Measurements from ENCODE around the gene MEG3.

MEG3 gene

GRCh38 chr14:100880271-100881101 lies 54.6 kb downstream of the MEG3 start:
- Histone ChIP-seq H3K9ac (no peak overlapping the region), H3K27ac (no peak overlapping the region), H2AFZ (ENCODE audit: low read depth) (no peak overlapping the region), H3K4me3 (IDR thresholded peaks at IDR 0.05; ENCODE audit: insufficient read depth, low read depth, low read length) (no peak overlapping the region), H3K4me1 (ENCODE audit: low read depth, poor library complexity, severe bottlenecking) (no peaks in the 10 kb centered on the region), H3K79me2 (ENCODE audit: insufficient read depth, low read depth) (no peaks in the 10 kb centered on the region), H4K20me1 (ENCODE audit: insufficient read depth) (no peaks in the 10 kb centered on the region), H3K27me3 (ENCODE audit: insufficient read depth, low read depth) (no peaks in the 10 kb centered on the region), H3K4me2 (no peak overlapping the region), H3K36me3 (ENCODE audit: insufficient read depth) (no peaks in the 10 kb centered on the region)
- TF ChIP-seq CTCF (conservative IDR thresholded peaks at IDR 0.05; ENCODE audit: low read depth, low read length) = no peak

GRCh38 chr14:100881211-100882025 lies 55.5 kb downstream of the MEG3 start:
- no peak overlapping the region for H2AFZ ChIP-seq (ENCODE audit: low read depth)
- no peak overlapping the region for H3K4me2 ChIP-seq
- no peaks in the 10 kb centered on the region for H4K20me1 ChIP-seq (ENCODE audit: insufficient read depth)
- no peak overlapping the region for H3K4me3 ChIP-seq (IDR thresholded peaks at IDR 0.05; ENCODE audit: insufficient read depth, low read depth, low read length)
- H3K27me3 ChIP-seq (ENCODE audit: insufficient read depth, low read depth) = no peaks in the 10 kb centered on the region
- H3K9ac ChIP-seq = no peak overlapping the region
- H3K79me2 ChIP-seq (ENCODE audit: insufficient read depth, low read depth) = no peaks in the 10 kb centered on the region
- no peak for TF ChIP-seq CTCF (conservative IDR thresholded peaks at IDR 0.05; ENCODE audit: low read depth, low read length)
- H3K4me1 ChIP-seq (ENCODE audit: low read depth, poor library complexity, severe bottlenecking) = no peaks in the 10 kb centered on the region
- no peaks in the 10 kb centered on the region for H3K36me3 ChIP-seq (ENCODE audit: insufficient read depth)
- H3K27ac ChIP-seq = no peak overlapping the region

- Histone ChIP-seq H3K36me3 (ENCODE audit: insufficient read depth) (no peaks in the 10 kb centered on the region), H3K27ac (no peak overlapping the region), H3K9ac (no peak overlapping the region), H2AFZ (ENCODE audit: low read depth) (no peak overlapping the region), H3K4me1 (ENCODE audit: low read depth, poor library complexity, severe bottlenecking) (no peaks in the 10 kb centered on the region), H3K79me2 (ENCODE audit: insufficient read depth, low read depth) (no peaks in the 10 kb centered on the region), H3K27me3 (ENCODE audit: insufficient read depth, low read depth) (no peaks in the 10 kb centered on the region), H3K4me2 (no peak overlapping the region), H4K20me1 (ENCODE audit: insufficient read depth) (no peaks in the 10 kb centered on the region), H3K4me3 (IDR thresholded peaks at IDR 0.05; ENCODE audit: insufficient read depth, low read depth, low read length) (no peak overlapping the region)
- no peak for TF ChIP-seq CTCF (conservative IDR thresholded peaks at IDR 0.05; ENCODE audit: low read depth, low read length)
Measured at GRCh38 chr14:100882026-100882967, 56.4 kb downstream of the MEG3 start.
